ENCODE results near the gene AIFM2. TPM values are rescaled to one million over a fixed set of nuclear protein-coding genes. Genes with fewer than 3 reads are reported as not detected.

AIFM2 gene
- total RNA-seq, 1 donor from 2014 or later = 10.6 TPM

- Histone ChIP-seq H3K27me3 (no peaks in the 10 kb centered on the region), H3K4me1 (peaks cover 21% of the 10 kb centered on the region), H3K27ac (no peak overlapping the region), H3K36me3 (peaks cover 2 to 78% of the 10 kb centered on the region in 2 donors), H3K9me3 (no peaks in the 10 kb centered on the region), H3K4me3 (no peak overlapping the region)
- TF ChIP-seq POLR2A (IDR thresholded peaks at IDR 0.05) (no peak), POLR2AphosphoS5 (IDR thresholded peaks at IDR 0.05; ENCODE audit: insufficient read depth in 1 of 2, low read depth in 1 of 2) (no peak), CTCF (IDR thresholded peaks at IDR 0.05) (no peak)
- intact Hi-C loops (cut with DNase I) = no loop called here
- no peak for DNase-seq (ENCODE audit: extremely low spot score in 2 of 2)
These were observed 25.5 kb upstream of the AIFM2 start for GRCh38 chr10:70158113-70158512.

- intact Hi-C loops (cut with DNase I) = no loop called here
- no peak for TF ChIP-seq POLR2A (IDR thresholded peaks at IDR 0.05)
- TF ChIP-seq CTCF (IDR thresholded peaks at IDR 0.05) = no peak
- no peak for TF ChIP-seq POLR2AphosphoS5 (IDR thresholded peaks at IDR 0.05; ENCODE audit: insufficient read depth in 1 of 2, low read depth in 1 of 2)
- no peaks in the 10 kb centered on the region for H3K4me1 ChIP-seq
- H3K36me3 ChIP-seq = peaks cover 2 to 85% of the 10 kb centered on the region in 2 donors
- H3K4me3 ChIP-seq = no peak overlapping the region
- no peaks in the 10 kb centered on the region for H3K27me3 ChIP-seq
- no peaks in the 10 kb centered on the region for H3K9me3 ChIP-seq
- no peak for DNase-seq (ENCODE audit: extremely low spot score in 2 of 2)
- H3K27ac ChIP-seq = no peak overlapping the region
These were observed 22.7 kb upstream of the AIFM2 start for GRCh38 chr10:70155255-70155838.

- Histone ChIP-seq H3K36me3 (peaks cover 0 to 44% of the 10 kb centered on the region in 2 donors), H3K4me3 (no peak overlapping the region), H3K27ac (no peak overlapping the region), H3K4me1 (peaks cover 26% of the 10 kb centered on the region), H3K27me3 (no peaks in the 10 kb centered on the region), H3K9me3 (no peaks in the 10 kb centered on the region)
- TF ChIP-seq CTCF (IDR thresholded peaks at IDR 0.05) = no peak
- no peak for TF ChIP-seq POLR2A (IDR thresholded peaks at IDR 0.05)
- TF ChIP-seq POLR2AphosphoS5 (IDR thresholded peaks at IDR 0.05; ENCODE audit: insufficient read depth in 1 of 2, low read depth in 1 of 2) = no peak
- intact Hi-C loops (cut with DNase I) = no loop called here
- DNase-seq (ENCODE audit: extremely low spot score in 2 of 2) = no peak
These were observed 15.9 kb upstream of the AIFM2 start for GRCh38 chr10:70148516-70148915.

GRCh38 chr10:70147259-70147625, 14.6 kb upstream of the AIFM2 start:
- peaks cover 0 to 33% of the 10 kb centered on the region in 2 donors for H3K36me3 ChIP-seq
- TF ChIP-seq POLR2AphosphoS5 (IDR thresholded peaks at IDR 0.05; ENCODE audit: insufficient read depth in 1 of 2, low read depth in 1 of 2) (no peak), CTCF (IDR thresholded peaks at IDR 0.05) (no peak), POLR2A (IDR thresholded peaks at IDR 0.05) (no peak)
- no peak for DNase-seq (ENCODE audit: extremely low spot score in 2 of 2)
- no peaks in the 10 kb centered on the region for H3K9me3 ChIP-seq
- H3K4me3 ChIP-seq = peak overlapping the region in 1 of 2 donors; percentile 76
- H3K27ac ChIP-seq = peak overlapping the region; percentile 94
- peaks cover 29% of the 10 kb centered on the region for H3K4me1 ChIP-seq
- intact Hi-C loops (cut with DNase I) = no loop called here
- no peaks in the 10 kb centered on the region for H3K27me3 ChIP-seq

- H3K27ac ChIP-seq = peak within 1 kb of the TSS; percentile 94
- intact Hi-C loops (cut with DNase I) = loop anchor here (1.0 kb wide), 1 partner anchor 24 kb away; the partner anchor contains the start of gene SAR1A
- no peaks in the 10 kb centered on the region for H3K9me3 ChIP-seq
- TF ChIP-seq CTCF (IDR thresholded peaks at IDR 0.05) = peak in 1 of 3 experiments; percentile 56
- TF ChIP-seq POLR2A (IDR thresholded peaks at IDR 0.05) = peak in 1 of 2 donors; percentile 83
- peak; percentile 97 for TF ChIP-seq POLR2AphosphoS5 (IDR thresholded peaks at IDR 0.05; ENCODE audit: insufficient read depth in 1 of 2, low read depth in 1 of 2)
- peaks cover 0 to 27% of the 10 kb centered on the region in 2 donors for H3K36me3 ChIP-seq
- peak in 1 of 2 donors; percentile 99 for DNase-seq (ENCODE audit: extremely low spot score in 2 of 2)
- peak within 1 kb of the TSS; percentile 76 to 89 for H3K4me3 ChIP-seq
- H3K27me3 ChIP-seq = no peaks in the 10 kb centered on the region
- peaks cover 29% of the 10 kb centered on the region for H3K4me1 ChIP-seq
These were observed 14.0 kb upstream of the AIFM2 start, which contains the start of gene TYSND1 for GRCh38 chr10:70146489-70147258. TSS of gene TYSND1 (minus strand) at chr10:70146700. CDS start at chr10:70146586, 114 bp downstream.
